ENCODE data around the gene RAB11FIP2. TPM values are rescaled to one million over a fixed set of nuclear protein-coding genes. Genes with fewer than 3 reads are reported as not detected.

RAB11FIP2 gene
- total RNA-seq, 2 experiments from 2014 or later: 20.9 to 27.0 TPM

DNA sequence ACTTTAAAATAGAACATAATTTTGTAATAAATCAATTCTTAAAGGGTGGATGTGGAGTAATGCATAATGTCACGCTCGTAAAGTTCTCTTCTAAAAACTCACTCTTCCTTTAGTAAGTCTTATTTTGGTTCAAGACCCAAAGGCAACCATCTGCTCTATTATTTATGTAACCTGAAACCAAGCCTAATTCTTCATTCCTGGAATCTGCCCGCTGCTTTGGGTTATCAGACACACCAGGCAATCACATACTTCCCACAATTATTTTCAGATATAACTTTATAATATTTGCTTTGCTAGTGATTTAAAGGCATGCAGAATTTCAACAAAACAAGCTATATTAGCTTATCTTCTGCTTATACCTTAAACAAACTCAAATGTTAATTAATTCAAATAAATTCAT, 39.0 kb downstream of the RAB11FIP2 start:
- no peak for TF ChIP-seq CTCF (conservative IDR thresholded peaks at IDR 0.05; ENCODE audit: low read length)
- no peaks in the 10 kb centered on the region for H3K79me2 ChIP-seq (ENCODE audit: insufficient read depth, low read depth, low read length)
- POLR2A ChIA-PET: no interaction called here
- H3K4me3 ChIP-seq (ENCODE audit: low read depth, low read length, poor library complexity, severe bottlenecking): no peak overlapping the region
- no peak overlapping the region for H3K27ac ChIP-seq (ENCODE audit: low read depth, low read length, poor library complexity, severe bottlenecking)
- intact Hi-C loops (cut with micrococcal nuclease; ENCODE audit: unreplicated experiment): no loop called here
- no peak overlapping the region for H2AFZ ChIP-seq (ENCODE audit: low read length)
- no peaks in the 10 kb centered on the region for H3K9me2 ChIP-seq (ENCODE audit: insufficient read depth, low read length)
- no peak overlapping the region for H3K4me2 ChIP-seq (ENCODE audit: low read length)
- no peaks in the 10 kb centered on the region for H3K4me1 ChIP-seq (ENCODE audit: insufficient read depth, low read length, poor library complexity, severe bottlenecking)
- CTCF ChIA-PET (ENCODE audit: unreplicated experiment): no interaction called here
- DNase-seq (ENCODE audit: low spot score): no peak
- H4K20me1 ChIP-seq (ENCODE audit: insufficient read depth, low read length): no peaks in the 10 kb centered on the region
- no TSS peak for BruUV-seq (replicated peaks)
- peaks cover 51% of the 10 kb centered on the region for H3K36me3 ChIP-seq (ENCODE audit: insufficient read depth, low read length)
- H3K9me3 ChIP-seq (ENCODE audit: low read length): no peaks in the 10 kb centered on the region

DNA sequence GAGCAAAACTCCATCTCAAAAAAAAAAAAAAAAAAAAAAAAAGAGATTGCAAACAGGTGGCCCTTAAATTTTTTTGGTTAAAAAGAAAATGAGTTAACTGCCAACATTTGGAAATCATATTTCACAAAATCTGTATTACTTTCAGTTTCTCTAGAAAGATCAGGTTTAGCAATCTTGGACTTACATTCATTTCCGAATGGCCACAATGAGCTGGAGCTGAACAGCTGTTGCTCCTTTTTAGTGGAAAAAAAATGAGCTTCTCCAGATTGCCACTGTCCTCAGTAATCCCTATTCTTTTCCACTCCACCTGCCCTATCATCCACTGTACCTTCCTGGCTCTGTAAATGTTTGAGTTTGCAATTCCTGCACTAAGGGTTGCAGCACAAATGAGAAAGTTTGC, 43.6 kb downstream of the RAB11FIP2 start:
- CTCF ChIA-PET (ENCODE audit: unreplicated experiment): no interaction called here
- Histone ChIP-seq H3K4me1 (ENCODE audit: insufficient read depth, low read length, poor library complexity, severe bottlenecking) (no peaks in the 10 kb centered on the region), H3K4me3 (ENCODE audit: low read depth, low read length, poor library complexity, severe bottlenecking) (no peak overlapping the region), H3K9me3 (ENCODE audit: low read length) (no peaks in the 10 kb centered on the region), H3K27ac (ENCODE audit: low read depth, low read length, poor library complexity, severe bottlenecking) (no peak overlapping the region), H3K36me3 (ENCODE audit: insufficient read depth, low read length) (peaks cover 48% of the 10 kb centered on the region), H3K9me2 (ENCODE audit: insufficient read depth, low read length) (no peaks in the 10 kb centered on the region), H2AFZ (ENCODE audit: low read length) (no peak overlapping the region), H3K4me2 (ENCODE audit: low read length) (no peak overlapping the region), H4K20me1 (ENCODE audit: insufficient read depth, low read length) (no peaks in the 10 kb centered on the region), H3K79me2 (ENCODE audit: insufficient read depth, low read depth, low read length) (no peaks in the 10 kb centered on the region)
- no peak for TF ChIP-seq EZH2phosphoT487 (IDR thresholded peaks at IDR 0.05; ENCODE audit: borderline replicate concordance, low read depth, low read length)
- no peak for TF ChIP-seq CTCF (conservative IDR thresholded peaks at IDR 0.05; ENCODE audit: low read length)
- DNase-seq (ENCODE audit: low spot score): no peak
- intact Hi-C loops (cut with micrococcal nuclease; ENCODE audit: unreplicated experiment): no loop called here
- BruUV-seq (replicated peaks): no TSS peak
- POLR2A ChIA-PET: no interaction called here

DNA sequence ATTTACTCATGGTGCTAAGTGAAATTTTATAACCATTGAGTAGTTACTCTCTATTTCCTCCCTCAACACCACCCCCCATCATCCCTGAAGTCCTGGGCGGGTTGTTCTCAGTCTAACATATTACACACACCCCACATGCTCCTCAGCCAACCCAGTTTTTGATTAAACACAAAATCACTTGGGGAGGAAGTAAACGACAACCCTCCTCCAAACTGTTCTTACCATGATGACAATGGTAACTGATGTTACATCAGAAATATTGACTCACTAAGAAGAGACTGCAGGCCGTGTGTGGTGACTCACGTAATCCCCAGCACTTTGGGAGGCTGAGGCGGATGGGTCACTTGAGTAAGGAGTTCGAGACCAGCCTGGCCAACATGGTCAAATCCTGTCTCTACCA, 44.2 kb downstream of the RAB11FIP2 start:
- Histone ChIP-seq H3K4me3 (ENCODE audit: low read depth, low read length, poor library complexity, severe bottlenecking) (no peak overlapping the region), H3K4me1 (ENCODE audit: insufficient read depth, low read length, poor library complexity, severe bottlenecking) (no peaks in the 10 kb centered on the region), H3K36me3 (ENCODE audit: insufficient read depth, low read length) (peaks cover 43% of the 10 kb centered on the region), H4K20me1 (ENCODE audit: insufficient read depth, low read length) (no peaks in the 10 kb centered on the region), H3K27ac (ENCODE audit: low read depth, low read length, poor library complexity, severe bottlenecking) (no peak overlapping the region), H3K9me3 (ENCODE audit: low read length) (no peaks in the 10 kb centered on the region), H3K9me2 (ENCODE audit: insufficient read depth, low read length) (no peaks in the 10 kb centered on the region), H3K4me2 (ENCODE audit: low read length) (no peak overlapping the region), H2AFZ (ENCODE audit: low read length) (no peak overlapping the region), H3K79me2 (ENCODE audit: insufficient read depth, low read depth, low read length) (no peaks in the 10 kb centered on the region)
- DNase-seq (ENCODE audit: low spot score): no peak
- TF ChIP-seq CTCF (conservative IDR thresholded peaks at IDR 0.05; ENCODE audit: low read length): no peak
- no peak for TF ChIP-seq EZH2phosphoT487 (IDR thresholded peaks at IDR 0.05; ENCODE audit: borderline replicate concordance, low read depth, low read length)
- intact Hi-C loops (cut with micrococcal nuclease; ENCODE audit: unreplicated experiment): no loop called here
- ChIA-PET CTCF (ENCODE audit: unreplicated experiment) (no interaction called here), POLR2A (no interaction called here)
- no TSS peak for BruUV-seq (replicated peaks)
